GM12878 (cell line): Measurements from ENCODE around the gene KIF12. TPM values are rescaled to one million over a fixed set of nuclear protein-coding genes. Genes with fewer than 3 reads are reported as not detected.

Source experiments
- ATAC-seq: fragments of 200-7000 bp; cut with Tn5 transposase; 3 replicates; pipeline ENCODE4 v1.9.1; 2020; ENCODE audit warnings: mild to moderate bottlenecking, moderate library complexity
- BruUV-seq: library from RNA; stranded (reverse); fragments of 400-500 nt; replicated peaks from 2 replicates; lab custom pipeline; 2021; lab: Mats Ljungman, UMichigan
- CTCF ChIA-PET: fragments of 300-600 bp; sonication (Branson Sonifier 250); formaldehyde crosslinking; extraction: SDS; loops from one replicate; lab custom pipeline; 2021; ENCODE audit warnings: inconsistent platforms; lab: Yijun Ruan, JAX
- POLR2A ChIA-PET: fragments of 350-600 bp; formaldehyde crosslinking; extraction: SDS; loops from one replicate; lab custom pipeline; 2021; ENCODE audit warnings: inconsistent platforms; lab: Charles Lee
- RAD21 ChIA-PET: fragments of 300-600 bp; sonication (Branson Sonifier 250); formaldehyde crosslinking; loops from one replicate; lab custom pipeline; 2023; ENCODE audit warnings: antibody characterized with exemption; ENCODE audit not compliant: unreplicated experiment; lab: Charles Lee
- SMC1A ChIA-PET: fragments of 300-600 bp; sonication (Branson Sonifier 250); formaldehyde crosslinking; loops from one replicate; lab custom pipeline; 2023; ENCODE audit not compliant: unreplicated experiment, uncharacterized antibody; lab: Charles Lee
- DNase-seq: peaks from one replicate; pipeline ENCODE4 v3.0.0-alpha.2; 2011; ENCODE audit warnings: low read depth, low spot score
- FAIRE-seq: peaks from 3 replicates; lab custom pipeline; 2011; peaks lifted over from hg19 to GRCh38; lab: Jason Lieb, UNC
- H2AFZ ChIP-seq: 2 replicates; pipeline ENCODE4 v1.6.0; 2011; ENCODE audit warnings: low read depth, low read length, control low read depth; ENCODE audit not compliant: control insufficient read depth
- H3K27ac ChIP-seq: 2 replicates; pipeline ENCODE4 v1.5.1; 2011; ENCODE audit warnings: control low read depth; ENCODE audit not compliant: control insufficient read depth, insufficient read depth
- H3K27me3 ChIP-seq, 2 experiments: replicated peaks in 1 of 2; 2 replicates each; pipeline versions ENCODE4 v1.6.0 to v1.6.1; 2011; ENCODE audit warnings: low read length in 1 of 2; ENCODE audit not compliant: control insufficient read depth in 2 of 2, insufficient read depth in 2 of 2
- H3K36me3 ChIP-seq, 2 experiments: 2 replicates each; pipeline ENCODE4 v1.5.1; 2011; ENCODE audit warnings: low read length in 1 of 2; ENCODE audit not compliant: control insufficient read depth in 2 of 2, insufficient read depth in 2 of 2
- H3K4me1 ChIP-seq: 2 replicates; pipeline ENCODE4 v1.6.1; 2011; ENCODE audit warnings: mild to moderate bottlenecking, low read length, moderate library complexity, mixed read lengths; ENCODE audit not compliant: control insufficient read depth, insufficient read depth
- H3K4me2 ChIP-seq: 2 replicates; pipeline ENCODE4 v1.6.0; 2011; ENCODE audit warnings: control low read depth; ENCODE audit not compliant: control insufficient read depth, insufficient read depth
- H3K4me3 ChIP-seq: fragments of 200-600 bp; sonication (generic); 2 replicates; pipeline ENCODE4 v1.5.1; 2016
- H3K79me2 ChIP-seq: 2 replicates; pipeline ENCODE4 v1.6.0; 2011; ENCODE audit warnings: low read length; ENCODE audit not compliant: control insufficient read depth, insufficient read depth
- H3K9ac ChIP-seq: 2 replicates; pipeline ENCODE4 v1.8.0; 2011; ENCODE audit warnings: low read length, control low read depth, mixed read lengths; ENCODE audit not compliant: control insufficient read depth, insufficient read depth
- H3K9me3 ChIP-seq: replicated peaks from 3 replicates; pipeline ENCODE4 v1.5.1; 2011; ENCODE audit warnings: mild to moderate bottlenecking, low read length; ENCODE audit not compliant: control insufficient read depth, insufficient read depth
- H4K20me1 ChIP-seq: 2 replicates; pipeline ENCODE4 v1.6.0; 2011; ENCODE audit not compliant: control insufficient read depth, insufficient read depth
- BCL3 ChIP-seq: IDR thresholded peaks from 2 replicates; pipeline ENCODE4 v1.6.1; 2011; ENCODE audit warnings: borderline replicate concordance, low read depth, mild to moderate bottlenecking, moderate library complexity, low read length; ENCODE audit not compliant: insufficient read depth, poor library complexity, severe bottlenecking
- BRCA1 ChIP-seq: IDR thresholded peaks from 2 replicates; pipeline ENCODE4 v1.6.1; 2011; ENCODE audit warnings: low read depth, low read length, improper control_type of control experiment
- CHD4 ChIP-seq: fragments of 200-600 bp; sonication (generic); IDR thresholded peaks from 2 replicates; pipeline ENCODE4 v1.6.1; 2016; ENCODE audit warnings: mild to moderate bottlenecking
- IRF5 ChIP-seq: fragments of 450-650 bp; IDR thresholded peaks from 2 replicates; pipeline ENCODE4 v1.6.1; 2017; ENCODE audit warnings: borderline replicate concordance
- JUND ChIP-seq: IDR thresholded peaks from 2 replicates; pipeline ENCODE4 v1.6.1; 2012; ENCODE audit warnings: low read depth, mild to moderate bottlenecking, low read length, improper control_type of control experiment, moderate library complexity
- KAT2A ChIP-seq: conservative IDR thresholded peaks from 2 replicates; pipeline ENCODE4 v1.6.1; 2011; ENCODE audit warnings: low read depth, low read length; ENCODE audit not compliant: control insufficient read depth
- KDM1A ChIP-seq: fragments of 200-600 bp; sonication (generic); IDR thresholded peaks from 2 replicates; pipeline ENCODE4 v1.6.1; 2016; ENCODE audit warnings: borderline replicate concordance
- MYB ChIP-seq: fragments of 150-350 bp; IDR thresholded peaks from 2 replicates; pipeline ENCODE4 v1.6.1; 2014; ENCODE audit warnings: mild to moderate bottlenecking, low read depth, low read length, borderline replicate concordance
- NR2C1 ChIP-seq: fragments of 450-650 bp; IDR thresholded peaks from 2 replicates; pipeline ENCODE4 v1.6.1; 2017; ENCODE audit warnings: antibody characterized with exemption, mild to moderate bottlenecking, moderate library complexity
- PAX5 ChIP-seq: IDR thresholded peaks from 2 replicates; pipeline ENCODE4 v1.6.1; 2011; ENCODE audit warnings: low read depth, low read length, borderline replicate concordance
- POLR2AphosphoS2 ChIP-seq: IDR thresholded peaks from 2 replicates; pipeline ENCODE4 v1.6.1; 2011; ENCODE audit warnings: low read depth, mild to moderate bottlenecking, low read length, improper control_type of control experiment, moderate library complexity
- POLR2AphosphoS5 ChIP-seq: IDR thresholded peaks from 2 replicates; pipeline ENCODE4 v1.6.1; 2011; ENCODE audit warnings: mild to moderate bottlenecking, low read length, inconsistent platforms
- RAD21 ChIP-seq: IDR thresholded peaks from 2 replicates; pipeline ENCODE4 v1.6.1; 2011; ENCODE audit warnings: mild to moderate bottlenecking, low read depth, low read length, moderate library complexity; ENCODE audit not compliant: insufficient read depth
- WRNIP1 ChIP-seq: IDR thresholded peaks from 2 replicates; pipeline ENCODE4 v1.6.1; 2011; ENCODE audit warnings: low read depth, low read length, improper control_type of control experiment, borderline replicate concordance
- ZNF592 ChIP-seq: fragments of 450-650 bp; IDR thresholded peaks from 2 replicates; pipeline ENCODE4 v1.6.1; 2017; ENCODE audit warnings: mild to moderate bottlenecking, moderate library complexity
- WGBS: methylation state at CpG from one replicate; pipeline ENCODE4 v1.1.6; 2016; ENCODE audit warnings: low lambda C conversion rate; ENCODE audit not compliant: insufficient replicate concordance, insufficient coverage; ENCODE audit errors: missing lambda C conversion rate; 5-methylcytosine and 5-hydroxymethylcytosine counted together
- in situ Hi-C: fragments of 300-500 bp; cut with MboI; formaldehyde crosslinking; loops from 9 replicates; pipeline ENCODE4 v1.14.3; 2018; ENCODE audit warnings: mixed read lengths
- intact Hi-C: fragments of 100-400 bp; cut with micrococcal nuclease; formaldehyde crosslinking; loops from one replicate; pipeline ENCODE4 v1.14.2; 2022; ENCODE audit not compliant: unreplicated experiment
- polyA plus RNA-seq, 11 experiments: library from polyadenylated mRNA; depleted of rRNA in 4 of 11; unstranded in 6 of 11; stranded (reverse) in 5 of 11; fragments of >200 nt; fragmentation: Nextera tagmentation in 4 of 11; fragmentation: Illumina TruSeq in 1 of 11; extraction: Ambion mirVana in 4 of 11; extraction: Trizol in 1 of 11; gene quantifications; 1 replicate in 1 of 11; 2 replicates in 10 of 11; pipeline versions ENCODE4 v1.2.1 to v1.2.3, GENCODE V29; 2011 to 2016; ENCODE audit warnings: inconsistent platforms in 2 of 11, missing spikeins in 2 of 11, low read depth in 1 of 11
- total RNA-seq, 4 experiments: library from RNA; depleted of rRNA in 3 of 4; stranded (reverse); fragments of >200 nt in 3 of 4; fragmentation: Illumina TruSeq in 1 of 4; extraction: Trizol in 1 of 4; gene quantifications; 2 replicates each; pipeline versions ENCODE4 v1.2.1 to v1.2.3, GENCODE V29; 2013 to 2021

KIF12 gene
- total and polyA plus RNA-seq, 10 of the 15 experiments (the other 5 are each of a cell fraction or from before 2014, with no cell fraction given), result not detected

- no peaks in the 10 kb centered on the region for H3K36me3 ChIP-seq
- intact Hi-C loops, result no loop called here
- TF ChIP-seq IRF5 (no peak), BRCA1 (no peak), CHD4 (no peak), JUND (no peak), NR2C1 (no peak), ZNF592 (no peak), PAX5 (no peak), WRNIP1 (no peak), BCL3 (no peak), MYB (no peak), RAD21 (no peak), POLR2AphosphoS5 (no peak), KDM1A (no peak), POLR2AphosphoS2 (no peak), KAT2A (no peak)
- TF ChIP-seq, all 136 proteins: peak for 0
- SMC1A ChIA-PET, result no interaction called here
- no peaks in the 10 kb centered on the region for H3K27me3 ChIP-seq
- no peak overlapping the region for H3K27ac ChIP-seq
- no TSS peak for BruUV-seq
- H3K4me1 ChIP-seq, result no peaks in the 10 kb centered on the region
- POLR2A ChIA-PET, result no interaction called here
- H3K4me2 ChIP-seq, result no peak overlapping the region
- CTCF ChIA-PET, result interaction anchor here (0.8 kb wide), 1 partner anchor 144 kb away, joined by 3 read pairs; no protein-coding TSS in a partner anchor
- FAIRE-seq (no peak), ATAC-seq (no peak), DNase-seq (no peak)
- H4K20me1 ChIP-seq, result no peaks in the 10 kb centered on the region
- H3K9me3 ChIP-seq, result no peaks in the 10 kb centered on the region
- H3K79me2 ChIP-seq, result no peaks in the 10 kb centered on the region
- in situ Hi-C loops, result no loop called here
- no peak overlapping the region for H2AFZ ChIP-seq
- RAD21 ChIA-PET, result no interaction called here
- H3K9ac ChIP-seq, result no peak overlapping the region
- WGBS, result 32% methylated on average over 6 of the region's 6 CpGs
- H3K4me3 ChIP-seq, result no peak overlapping the region
Observed at GRCh38 chr9:114146735-114147134, 47.6 kb upstream of the KIF12 start.
